Activated CD4-positive, alpha-beta T cell treated with anti-CD3 and anti-CD28 coated beads for 1 hour (primary cell): Measurements from ENCODE around the gene NMRK2.
"Not testable (repeated sequence)": the region's sequence is repeated elsewhere in the genome, so short reads cannot be mapped to it uniquely, and the experiment has no call there.

Experiments
- DNase-seq: peaks from one replicate; pipeline ENCODE4 v3.0.0-alpha.2; 2020

NMRK2 gene

GRCh38 chr19:3932931-3933810 is at the start of gene NMRK2:
Gene NMRK2 (plus strand): TSS chr19:3933069. CDS start chr19:3933672, 603 bp downstream.
- DNase-seq, result no peak

GRCh38 chr19:3890591-3890990 is 42.3 kb upstream of the NMRK2 start:
- no peak for DNase-seq

GRCh38 chr19:3893509-3894179 is 39.2 kb upstream of the NMRK2 start:
- no peak for DNase-seq

GRCh38 chr19:3894959-3895358 is 37.9 kb upstream of the NMRK2 start:
- not testable (repeated sequence) for DNase-seq

- no peak for DNase-seq
Observed at GRCh38 chr19:3895788-3896187, 37.1 kb upstream of the NMRK2 start.

- no peak for DNase-seq
Observed at GRCh38 chr19:3897936-3898335, 34.9 kb upstream of the NMRK2 start.

- DNase-seq, result no peak
Observed at GRCh38 chr19:3898426-3898825, 34.4 kb upstream of the NMRK2 start.

GRCh38 chr19:3899531-3900294 is 33.2 kb upstream of the NMRK2 start:
- DNase-seq, result no peak

GRCh38 chr19:3902317-3902973 is 30.4 kb upstream of the NMRK2 start:
- DNase-seq, result no peak

GRCh38 chr19:3904233-3904632 is 28.6 kb upstream of the NMRK2 start:
- no peak for DNase-seq

GRCh38 chr19:3907626-3908265 is 25.1 kb upstream of the NMRK2 start:
- DNase-seq, result no peak

- no peak for DNase-seq
Observed at GRCh38 chr19:3908266-3909054, 24.4 kb upstream of the NMRK2 start.

- DNase-seq, result no peak
Observed at GRCh38 chr19:3910105-3910504, 22.8 kb upstream of the NMRK2 start.

- no peak for DNase-seq
Observed at GRCh38 chr19:3914199-3914598, 18.7 kb upstream of the NMRK2 start.

GRCh38 chr19:3916033-3916432 is 16.8 kb upstream of the NMRK2 start:
- no peak for DNase-seq

- no peak for DNase-seq
Observed at GRCh38 chr19:3919793-3920192, 13.1 kb upstream of the NMRK2 start.

GRCh38 chr19:3923096-3923758 is 9.6 kb upstream of the NMRK2 start:
- DNase-seq, result no peak

GRCh38 chr19:3923912-3924311 is 9.0 kb upstream of the NMRK2 start:
- DNase-seq, result no peak

- DNase-seq, result no peak
Observed at GRCh38 chr19:3931041-3931440, 1.8 kb upstream of the NMRK2 start.

GRCh38 chr19:3936506-3937442 is 3.9 kb downstream of the NMRK2 start:
- no peak for DNase-seq
